Measurements from ENCODE around the gene PPAT. TPM values are rescaled to one million over a fixed set of nuclear protein-coding genes. Genes with fewer than 3 reads are reported as not detected.

PPAT gene
- polyA plus RNA-seq, 3 donors, result 0.83 to 1.5 (median 1.4) TPM

- Mint-ChIP-seq H3K9me3 (no peaks in the 10 kb centered on the region), H3K27me3 (ENCODE audit: low read depth in 3 of 3) (no peaks in the 10 kb centered on the region), H3K27ac (no peak overlapping the region), H3K4me3 (no peak overlapping the region), H3K36me3 (no peaks in the 10 kb centered on the region), H3K4me1 (peaks cover 7% of the 10 kb centered on the region)
- WGBS (ENCODE audit: insufficient coverage), result 100% methylated on average over 3 of the region's 5 CpGs
- Histone ChIP-seq H3K4me3 (replicated peaks in 1 of 3; ENCODE audit: low read depth in 2 of 3, low read length in 3 of 3) (no peak overlapping the region), H3K27ac (ENCODE audit: low read depth in 1 of 2, low read length in 2 of 2) (no peak overlapping the region), H2AFZ (ENCODE audit: insufficient read depth, low read depth, low read length, poor library complexity, severe bottlenecking) (no peak overlapping the region), H3K27me3 (ENCODE audit: control insufficient read depth in 2 of 2, insufficient read depth in 2 of 2, low read length in 2 of 2) (no peaks in the 10 kb centered on the region), H3K9me3 (replicated peaks in 1 of 2; ENCODE audit: control insufficient read depth in 1 of 2, insufficient read depth in 1 of 2, low read length in 2 of 2) (no peaks in the 10 kb centered on the region), H3K4me2 (replicated peaks; ENCODE audit: extremely low read depth, low read length, poor library complexity, severe bottlenecking) (no peak overlapping the region), H4K20me1 (ENCODE audit: insufficient read depth, low read length) (no peaks in the 10 kb centered on the region), H3K4me1 (ENCODE audit: control insufficient read depth in 1 of 2, insufficient read depth in 2 of 2, low read length in 2 of 2) (no peaks in the 10 kb centered on the region), H3K9ac (ENCODE audit: insufficient read depth, low read length, poor library complexity, severe bottlenecking) (no peak overlapping the region), H3K79me2 (ENCODE audit: insufficient read depth, low read length) (peaks cover 52% of the 10 kb centered on the region), H3K36me3 (replicated peaks in 1 of 2; ENCODE audit: control insufficient read depth in 1 of 2, insufficient read depth in 2 of 2, low read length in 2 of 2) (no peaks in the 10 kb centered on the region)
- DNase-seq, result no peak
- intact Hi-C loops (cut with micrococcal nuclease), result loop anchor here in 1 of 2 donors (10.0 kb wide), 1 partner anchor 411 kb away; no protein-coding TSS in a partner anchor
- no peak for TF ChIP-seq CTCF (IDR thresholded peaks at IDR 0.05)
Measured at GRCh38 chr4:56424176-56424575, 11.2 kb downstream of the PPAT start.

- WGBS (ENCODE audit: insufficient coverage), result 100% methylated on average over 3 of the region's 3 CpGs
- no peaks in the 10 kb centered on the region for H4K20me1 ChIP-seq (ENCODE audit: insufficient read depth, low read length)
- no peak overlapping the region for H3K9ac ChIP-seq (ENCODE audit: insufficient read depth, low read length, poor library complexity, severe bottlenecking)
- no peak overlapping the region for H3K4me2 ChIP-seq (replicated peaks; ENCODE audit: extremely low read depth, low read length, poor library complexity, severe bottlenecking)
- Mint-ChIP-seq H3K27ac (no peak overlapping the region), H3K4me3 (no peak overlapping the region), H3K4me1 (peaks cover 7% of the 10 kb centered on the region), H3K36me3 (no peaks in the 10 kb centered on the region), H3K27me3 (ENCODE audit: low read depth in 3 of 3) (no peaks in the 10 kb centered on the region), H3K9me3 (no peaks in the 10 kb centered on the region)
- H3K36me3 ChIP-seq (replicated peaks in 1 of 2; ENCODE audit: control insufficient read depth in 1 of 2, insufficient read depth in 2 of 2, low read length in 2 of 2), result no peaks in the 10 kb centered on the region
- no peak for DNase-seq
- intact Hi-C loops (cut with micrococcal nuclease), result no loop called here
- H3K4me1 ChIP-seq (ENCODE audit: control insufficient read depth in 1 of 2, insufficient read depth in 2 of 2, low read length in 2 of 2), result no peaks in the 10 kb centered on the region
- no peaks in the 10 kb centered on the region for H3K9me3 ChIP-seq (replicated peaks in 1 of 2; ENCODE audit: control insufficient read depth in 1 of 2, insufficient read depth in 1 of 2, low read length in 2 of 2)
- H3K79me2 ChIP-seq (ENCODE audit: insufficient read depth, low read length), result peaks cover 50% of the 10 kb centered on the region
- no peak for TF ChIP-seq CTCF (IDR thresholded peaks at IDR 0.05)
- H3K4me3 ChIP-seq (replicated peaks in 1 of 3; ENCODE audit: low read depth in 2 of 3, low read length in 3 of 3), result no peak overlapping the region
- no peak overlapping the region for H2AFZ ChIP-seq (ENCODE audit: insufficient read depth, low read depth, low read length, poor library complexity, severe bottlenecking)
- H3K27me3 ChIP-seq (ENCODE audit: control insufficient read depth in 2 of 2, insufficient read depth in 2 of 2, low read length in 2 of 2), result no peaks in the 10 kb centered on the region
- no peak overlapping the region for H3K27ac ChIP-seq (ENCODE audit: low read depth in 1 of 2, low read length in 2 of 2)
Measured at GRCh38 chr4:56417396-56417795, 18.0 kb downstream of the PPAT start.

Measured in CD14-positive monocyte (primary cell).